Natural killer cell (primary cell): ENCODE measurements around the gene THSD4. TPM values are rescaled to one million over a fixed set of nuclear protein-coding genes. Genes with fewer than 3 reads are reported as not detected.

Experiments
- ATAC-seq, 3 donors: fragments of 150-1000 bp in 2 of 3; fragments of 200-7000 bp in 1 of 3; cut with Tn5 transposase; 1 replicate in 1 of 3; 2 replicates in 2 of 3; pipeline ENCODE4 v1.10.0; 2021; ENCODE audit warnings: mild to moderate bottlenecking in 2 of 3, moderate library complexity in 2 of 3
- DNase-seq, 2 donors: peaks; one replicate each; pipeline versions ENCODE4 v3.0.0 to v3.0.0-alpha.2; 2013 to 2021; ENCODE audit warnings: mixed read lengths in 1 of 2
- H3K27ac ChIP-seq: one replicate; pipeline ENCODE4 v1.5.1; 2013; ENCODE audit warnings: mild to moderate bottlenecking, low read length
- H3K27me3 ChIP-seq: one replicate; pipeline ENCODE4 v1.6.1; 2013; ENCODE audit warnings: low read length; ENCODE audit not compliant: control insufficient read depth, insufficient read depth
- H3K36me3 ChIP-seq: one replicate; pipeline ENCODE4 v1.6.1; 2013; ENCODE audit warnings: low read length; ENCODE audit not compliant: control insufficient read depth, insufficient read depth
- H3K4me1 ChIP-seq: one replicate; pipeline ENCODE4 v1.6.1; 2013; ENCODE audit warnings: low read length; ENCODE audit not compliant: control insufficient read depth, insufficient read depth
- H3K4me3 ChIP-seq: one replicate; pipeline ENCODE4 v1.5.1; 2013; ENCODE audit warnings: low read length
- H3K9me3 ChIP-seq: one replicate; pipeline ENCODE4 v1.6.1; 2013; ENCODE audit warnings: low read length; ENCODE audit not compliant: control insufficient read depth, insufficient read depth
- H3K27ac Mint-ChIP-seq, 2 donors: one replicate each; pipeline ENCODE4 v1.8.0; 2022; ENCODE audit warnings: mild to moderate bottlenecking in 2 of 2, mixed read lengths in 2 of 2, moderate library complexity in 1 of 2
- H3K27me3 Mint-ChIP-seq, 2 donors: one replicate each; pipeline ENCODE4 v1.8.0; 2022; ENCODE audit warnings: low read depth in 2 of 2, mixed read lengths in 2 of 2
- H3K36me3 Mint-ChIP-seq: one replicate; pipeline ENCODE4 v1.8.0; 2022; ENCODE audit warnings: mixed read lengths
- H3K4me1 Mint-ChIP-seq, 2 donors: one replicate each; pipeline ENCODE4 v1.8.0; 2022; ENCODE audit warnings: mixed read lengths in 2 of 2
- H3K4me3 Mint-ChIP-seq: one replicate; pipeline ENCODE4 v1.8.0; 2022; ENCODE audit warnings: mild to moderate bottlenecking, moderate library complexity, mixed read lengths
- H3K9me3 Mint-ChIP-seq, 2 donors: one replicate each; pipeline ENCODE4 v1.8.0; 2022; ENCODE audit warnings: mixed read lengths in 2 of 2
- CTCF ChIP-seq: fragments of 200-600 bp; IDR thresholded peaks from one replicate; pipeline ENCODE4 v1.8.0; 2022; ENCODE audit warnings: antibody characterized with exemption
- WGBS: methylation state at CpG from one replicate; pipeline ENCODE4 v1.1.7; 2013; ENCODE audit warnings: missing lambda C conversion rate; ENCODE audit not compliant: insufficient coverage; 5-methylcytosine and 5-hydroxymethylcytosine counted together
- intact Hi-C: fragments of 100-400 bp; cut with micrococcal nuclease; formaldehyde crosslinking; loops from one replicate; pipeline ENCODE4 v1.14.2; 2022
- total RNA-seq, 4 donors: library from RNA; stranded (reverse); fragments of 120-200 nt in 1 of 4; gene quantifications; one replicate each; pipeline versions ENCODE4 v1.2.3 to v1.2.4, GENCODE V29; 2013 to 2022

Gene THSD4
- total RNA-seq, 3 donors from 2014 or later (not counting 1 experiment from before 2014, with no cell fraction given) = not detected

GRCh38 chr15:71756599-71757352 lies 641.5 kb downstream of the THSD4 start:
- intact Hi-C loops = no loop called here
- Histone ChIP-seq H3K4me1 (no peaks in the 10 kb centered on the region), H3K9me3 (no peaks in the 10 kb centered on the region), H3K27ac (no peak overlapping the region), H3K36me3 (no peaks in the 10 kb centered on the region), H3K4me3 (no peak overlapping the region), H3K27me3 (no peaks in the 10 kb centered on the region)
- Mint-ChIP-seq H3K4me3 (no peak overlapping the region), H3K4me1 (peaks cover 8 to 10% of the 10 kb centered on the region in 2 donors), H3K27me3 (peaks cover 3% of the 10 kb centered on the region in 2 donors), H3K36me3 (no peaks in the 10 kb centered on the region), H3K9me3 (peaks cover 3 to 8% of the 10 kb centered on the region in 2 donors), H3K27ac (no peak overlapping the region)
- no peak for TF ChIP-seq CTCF
- DNase-seq = no peak
- WGBS = 94% methylated on average over 8 of the region's 8 CpGs
- no peak for ATAC-seq

GRCh38 chr15:71757741-71758530 lies 642.7 kb downstream of the THSD4 start:
- peak in 1 of 3 donors; percentile 15 for ATAC-seq
- 89% methylated on average over 13 of the region's 13 CpGs for whole genome bisulfite sequencing
- H3K27me3 ChIP-seq = no peaks in the 10 kb centered on the region

GRCh38 chr15:71758711-71759110 lies 643.4 kb downstream of the THSD4 start:
- peaks cover 5 to 11% of the 10 kb centered on the region in 2 donors for H3K9me3 Mint-ChIP-seq
- H3K9me3 ChIP-seq = no peaks in the 10 kb centered on the region
- no peaks in the 10 kb centered on the region for H3K4me1 Mint-ChIP-seq
- H3K27me3 Mint-ChIP-seq = peaks cover 7% of the 10 kb centered on the region in 2 donors
- intact Hi-C loops = no loop called here
- ATAC-seq (no peak), DNase-seq (no peak)
- no peak overlapping the region for H3K27ac Mint-ChIP-seq
- TF ChIP-seq CTCF = no peak
- no peak overlapping the region for H3K4me3 Mint-ChIP-seq
- H3K36me3 ChIP-seq = no peaks in the 10 kb centered on the region
- no peaks in the 10 kb centered on the region for H3K4me1 ChIP-seq
- H3K36me3 Mint-ChIP-seq = no peaks in the 10 kb centered on the region
- H3K27me3 ChIP-seq = no peaks in the 10 kb centered on the region
- no peak overlapping the region for H3K27ac ChIP-seq
- no peak overlapping the region for H3K4me3 ChIP-seq
- 90% methylated on average over 2 of the region's 2 CpGs for WGBS

More at GRCh38 chr15:71757741-71758530, 642.7 kb downstream of the THSD4 start:
- Histone ChIP-seq H3K9me3 (no peaks in the 10 kb centered on the region), H3K4me1 (no peaks in the 10 kb centered on the region), H3K36me3 (no peaks in the 10 kb centered on the region), H3K27ac (no peak overlapping the region), H3K4me3 (no peak overlapping the region)
- no peak for TF ChIP-seq CTCF
- peaks cover 5 to 11% of the 10 kb centered on the region in 2 donors for H3K9me3 Mint-ChIP-seq
- intact Hi-C loops = no loop called here
- H3K27me3 Mint-ChIP-seq = peaks cover 7% of the 10 kb centered on the region in 2 donors
- no peak overlapping the region for H3K27ac Mint-ChIP-seq
- DNase-seq = no peak
- H3K36me3 Mint-ChIP-seq = no peaks in the 10 kb centered on the region
- no peak overlapping the region for H3K4me3 Mint-ChIP-seq
- peaks cover 0 to under 1% of the 10 kb centered on the region in 2 donors for H3K4me1 Mint-ChIP-seq
